Kidney (tissue), 14 donors: ENCODE measurements around the gene RHCG. TPM values are rescaled to one million over a fixed set of nuclear protein-coding genes. Genes with fewer than 3 reads are reported as not detected.

Source experiments
- DNase-seq, 5 donors: peaks; one replicate each; pipeline ENCODE4 v3.0.0-alpha.2; 2013 to 2020
- FAIRE-seq: peaks from 2 replicates; lab custom pipeline; 2012; peaks lifted over from hg19 to GRCh38; lab: Jason Lieb, UNC
- H3K27ac ChIP-seq, 2 donors: one replicate each; pipeline ENCODE4 v1.7.0; 2013; ENCODE audit warnings: low read depth in 2 of 2, low read length in 2 of 2, inconsistent platforms in 1 of 2
- H3K27me3 ChIP-seq: one replicate; pipeline ENCODE4 v1.7.1; 2013; ENCODE audit warnings: low read length, inconsistent platforms; ENCODE audit not compliant: control insufficient read depth, insufficient read depth
- H3K36me3 ChIP-seq, 3 donors: one replicate each; pipeline versions ENCODE4 v1.7.0 to v1.7.1; 2013; ENCODE audit warnings: low read length in 3 of 3, control low read depth in 1 of 3, inconsistent platforms in 1 of 3; ENCODE audit not compliant: insufficient read depth in 3 of 3, control insufficient read depth in 2 of 3
- H3K4me1 ChIP-seq, 3 donors: one replicate each; pipeline versions ENCODE4 v1.7.0 to v1.7.1; 2013; ENCODE audit warnings: low read length in 3 of 3, inconsistent platforms in 1 of 3, low read depth in 1 of 3; ENCODE audit not compliant: control insufficient read depth in 2 of 3, insufficient read depth in 2 of 3
- H3K4me3 ChIP-seq, 3 donors: one replicate each; pipeline versions ENCODE4 v1.7.0 to v1.8.1; 2013; ENCODE audit warnings: low read length in 3 of 3, control low read depth in 1 of 3, inconsistent platforms in 1 of 3
- H3K9ac ChIP-seq, 3 donors: one replicate each; pipeline versions ENCODE4 v1.7.0 to v1.7.1; 2013; ENCODE audit warnings: low read length in 3 of 3, control low read depth in 1 of 3, inconsistent platforms in 1 of 3
- H3K9me3 ChIP-seq, 3 donors: one replicate each; pipeline versions ENCODE4 v1.7.0 to v1.7.1; 2013; ENCODE audit warnings: low read length in 3 of 3, control low read depth in 1 of 3, inconsistent platforms in 1 of 3; ENCODE audit not compliant: control insufficient read depth in 2 of 3, insufficient read depth in 1 of 3
- CTCF ChIP-seq: IDR thresholded peaks from 3 replicates; pipeline ENCODE4 v1.5.1; 2012; ENCODE audit warnings: mild to moderate bottlenecking, moderate library complexity, borderline replicate concordance; ENCODE audit not compliant: insufficient read depth; ENCODE audit errors: extremely low read depth
- intact Hi-C: fragments of 100-400 bp; cut with DNase I; formaldehyde crosslinking; loops from one replicate; pipeline ENCODE4 v1.11.1; 2022
- polyA plus RNA-seq: library from polyadenylated mRNA; stranded (reverse); fragments of 350-450 nt; fragmentation: Illumina TruSeq; extraction: RNeasy Lipid Tissue Mini Kit (QIAGEN cat#74804); gene quantifications from one replicate; pipeline ENCODE4 v1.2.3, GENCODE V29; 2014; ENCODE audit warnings: low read depth, low replicate concordance; ENCODE audit not compliant: insufficient read depth
- total RNA-seq: library from RNA; stranded (reverse); fragmentation: NEBNext Ultra II Directional; extraction: Animal tissue kit (Norgen Biotek cat#: 25700); gene quantifications from one replicate; pipeline ENCODE4 v1.2.1, GENCODE V29; 2021
- donor health status: control.
- donor health status: control.
- donor health status: control.
- donor health status: control.
- donor health status: control.
- donor health status: DM: yes; HTN: yes; CAD: no.
- donor health status: Normal renal cell carcinoma (clear cell type).

The RHCG gene
- total and polyA plus RNA-seq, 2 donors from 2014 or later, result 1.5 to 373 TPM

- Histone ChIP-seq H3K36me3 (no peaks in the 10 kb centered on the region), H3K27me3 (peaks cover 12% of the 10 kb centered on the region)
- TF ChIP-seq CTCF, result no peak
These were observed 2.8 kb upstream of the RHCG start for GRCh38 chr15:89499156-89499555.

GRCh38 chr15:89498574-89498906 is 2.2 kb upstream of the RHCG start:
- Histone ChIP-seq H3K4me3 (no peak overlapping the region), H3K9me3 (no peaks in the 10 kb centered on the region), H3K4me1 (no peaks in the 10 kb centered on the region), H3K9ac (no peak overlapping the region), H3K36me3 (no peaks in the 10 kb centered on the region), H3K27ac (no peak overlapping the region), H3K27me3 (peaks cover 12% of the 10 kb centered on the region)
- no peak for DNase-seq
- no peak for FAIRE-seq
- no peak for TF ChIP-seq CTCF
- intact Hi-C loops, result no loop called here

More at GRCh38 chr15:89499156-89499555, 2.8 kb upstream of the RHCG start:
- Histone ChIP-seq H3K4me3 (no peak overlapping the region), H3K9ac (no peak overlapping the region), H3K9me3 (no peaks in the 10 kb centered on the region), H3K4me1 (no peaks in the 10 kb centered on the region), H3K27ac (no peak overlapping the region)
- DNase-seq, result peak in 1 of 5 donors; percentile 15
- no peak for FAIRE-seq
- intact Hi-C loops, result no loop called here

- H3K27me3 ChIP-seq, result peaks cover 12% of the 10 kb centered on the region
- intact Hi-C loops, result no loop called here
- no peak overlapping the region for H3K4me3 ChIP-seq
- H3K9me3 ChIP-seq, result no peaks in the 10 kb centered on the region
- no peak for TF ChIP-seq CTCF
- H3K27ac ChIP-seq, result peak overlapping the region in 1 of 2 donors; percentile 60
- peaks cover 0 to 2% (median 0%) of the 10 kb centered on the region in 3 donors for H3K4me1 ChIP-seq
- H3K9ac ChIP-seq, result peak overlapping the region in 1 of 3 donors; percentile 24
- H3K36me3 ChIP-seq, result no peaks in the 10 kb centered on the region
- FAIRE-seq (no peak), DNase-seq (no peak)
These were observed 848 bp upstream of the RHCG start for GRCh38 chr15:89497231-89497630.

GRCh38 chr15:89495638-89496145 is 691 bp downstream of the RHCG start:
- Histone ChIP-seq H3K4me1 (peaks cover 0 to 2% (median 0%) of the 10 kb centered on the region in 3 donors), H3K27me3 (peaks cover 12% of the 10 kb centered on the region), H3K9ac (peak overlapping the region in 1 of 3 donors; percentile 39), H3K36me3 (no peaks in the 10 kb centered on the region), H3K4me3 (peak overlapping the region in 2 of 3 donors; percentile 5 to 54), H3K27ac (peak overlapping the region in 1 of 2 donors; percentile 75), H3K9me3 (no peaks in the 10 kb centered on the region)
- DNase-seq (peak in 1 of 5 donors; percentile 21), FAIRE-seq (no peak)
- TF ChIP-seq CTCF, result no peak
- intact Hi-C loops, result no loop called here
